Neural cell (in vitro differentiated cells): ENCODE results near the gene SLC8A1.

Experiments
- CTCF ChIP-seq: fragments of 450-650 bp; IDR thresholded peaks from 2 replicates; pipeline ENCODE4 v1.5.1; 2014; ENCODE audit warnings: antibody characterized with exemption, mild to moderate bottlenecking, moderate library complexity; ENCODE audit not compliant: poor library complexity, severe bottlenecking
- MXI1 ChIP-seq: fragments of 450-650 bp; conservative IDR thresholded peaks from 2 replicates; pipeline ENCODE4 v1.6.1; 2014; ENCODE audit warnings: antibody characterized with exemption, mild to moderate bottlenecking; ENCODE audit not compliant: poor library complexity, severe bottlenecking
- POLR2AphosphoS5 ChIP-seq: IDR thresholded peaks from 2 replicates; pipeline ENCODE4 v1.6.1; 2012

GRCh38 chr2:40168546-40168945, 283.3 kb downstream of the SLC8A1 start:
- no peak for TF ChIP-seq MXI1
- TF ChIP-seq POLR2AphosphoS5: no peak
- no peak for TF ChIP-seq CTCF
